Stimulated activated CD8-positive, alpha-beta memory T cell treated with anti-CD3 and anti-CD28 coated beads, Interleukin-15, amount 100 ng/mL, for 4 hours (primary cell): ENCODE measurements around the gene TRAPPC10.

Experiments used
- DNase-seq, 2 donors: peaks; one replicate each; pipeline ENCODE4 v3.0.0-alpha.2; 2020; ENCODE audit warnings: low read depth in 2 of 2

The TRAPPC10 gene

GRCh38 chr21:43983390-43983789, 28.7 kb upstream of the TRAPPC10 start:
- no peak for DNase-seq

- DNase-seq = no peak
Measured at GRCh38 chr21:43983860-43984420, 28.2 kb upstream of the TRAPPC10 start.

GRCh38 chr21:43984905-43985689, 27.0 kb upstream of the TRAPPC10 start:
- DNase-seq = no peak

GRCh38 chr21:43985690-43986251, 26.3 kb upstream of the TRAPPC10 start:
- no peak for DNase-seq

GRCh38 chr21:43986544-43987451, 25.3 kb upstream of the TRAPPC10 start:
- no peak for DNase-seq

GRCh38 chr21:43987509-43987908, 24.6 kb upstream of the TRAPPC10 start:
- no peak for DNase-seq

GRCh38 chr21:43988016-43988415, 24.1 kb upstream of the TRAPPC10 start:
- no peak for DNase-seq

GRCh38 chr21:43988506-43989230, 23.4 kb upstream of the TRAPPC10 start:
- no peak for DNase-seq

GRCh38 chr21:43989401-43989800, 22.7 kb upstream of the TRAPPC10 start:
- no peak for DNase-seq

- no peak for DNase-seq
Measured at GRCh38 chr21:43991447-43991991, 20.6 kb upstream of the TRAPPC10 start.

- DNase-seq = no peak
Measured at GRCh38 chr21:43992121-43992520, 20.0 kb upstream of the TRAPPC10 start.

- DNase-seq = no peak
Measured at GRCh38 chr21:43993420-43993934, 18.6 kb upstream of the TRAPPC10 start.

GRCh38 chr21:43994085-43994484, 18.0 kb upstream of the TRAPPC10 start:
- no peak for DNase-seq

- no peak for DNase-seq
Measured at GRCh38 chr21:43994646-43995045, 17.5 kb upstream of the TRAPPC10 start.

- no peak for DNase-seq
Measured at GRCh38 chr21:43995521-43996105, 16.5 kb upstream of the TRAPPC10 start.

- no peak for DNase-seq
Measured at GRCh38 chr21:43997766-43998742, 14.1 kb upstream of the TRAPPC10 start.

GRCh38 chr21:44000360-44000759, 11.7 kb upstream of the TRAPPC10 start:
- DNase-seq = no peak

GRCh38 chr21:44002511-44002910, 9.6 kb upstream of the TRAPPC10 start:
- DNase-seq = no peak

- no peak for DNase-seq
Measured at GRCh38 chr21:44003307-44003966, 8.7 kb upstream of the TRAPPC10 start.
